ENCODE results near the gene KLHL17.

KLHL17 gene

DNA sequence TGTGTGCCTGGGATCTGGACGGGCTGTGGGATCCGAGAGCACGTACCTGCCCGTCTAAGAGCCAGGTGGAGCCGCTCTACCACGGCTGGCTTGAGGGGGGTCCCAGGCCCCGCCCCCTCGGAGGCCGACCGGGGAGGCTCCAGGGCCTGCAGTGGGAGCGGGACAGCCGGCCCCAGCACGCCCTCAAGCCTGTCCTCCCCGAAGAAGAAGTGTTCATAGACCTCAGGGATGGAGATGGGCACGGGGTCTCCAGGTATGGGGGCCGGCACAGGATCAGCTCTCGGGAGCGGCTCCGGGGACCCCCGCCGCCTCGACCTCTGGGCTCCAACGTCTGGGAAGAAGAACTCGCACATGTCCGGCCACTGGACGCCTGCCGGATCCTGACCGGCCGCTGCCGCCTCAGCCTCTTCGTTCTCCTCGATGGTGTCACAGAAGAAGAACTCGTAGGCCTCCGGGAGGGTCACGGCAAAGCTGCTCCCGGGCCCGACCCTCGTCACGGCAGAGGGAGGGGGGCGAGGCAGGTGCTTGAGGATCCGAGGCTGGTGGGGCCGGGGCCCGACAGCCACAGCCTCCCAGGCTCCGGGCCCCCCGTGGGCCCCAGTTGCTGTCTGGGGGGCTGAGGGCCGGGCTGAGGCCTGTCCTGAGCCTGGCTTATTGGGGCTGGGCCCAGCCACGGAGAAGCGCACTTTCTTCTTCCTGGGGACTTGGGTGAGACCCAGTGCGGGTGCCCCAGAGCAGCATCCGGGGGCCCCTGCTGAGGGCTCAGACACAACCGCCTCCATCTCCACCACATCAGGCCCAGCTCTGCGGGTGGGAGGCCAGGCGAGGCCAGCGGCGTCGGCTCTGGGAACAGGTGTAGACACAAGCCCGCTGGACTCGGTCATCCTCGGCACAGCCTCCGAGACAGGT, 18.7 kb downstream of the KLHL17 start:
- Histone ChIP-seq H3K4me1 (ENCODE audit: control insufficient read depth, insufficient read depth, low read length, poor library complexity, severe bottlenecking) (no peaks in the 10 kb centered on the region), H3K36me3 (ENCODE audit: control insufficient read depth, insufficient read depth, low read length) (no peaks in the 10 kb centered on the region), H3K27ac (ENCODE audit: low read depth, low read length, severe bottlenecking) (no peak overlapping the region), H3K9me3 (ENCODE audit: control insufficient read depth, low read length) (no peaks in the 10 kb centered on the region), H3K4me3 (ENCODE audit: extremely low read depth, insufficient read depth, low read length, poor library complexity, severe bottlenecking) (no peak overlapping the region)
- 89 to 90% methylated on average over 54 to 59 of the region's 60 CpGs for WGBS, 2 experiments (ENCODE audit: insufficient coverage in 2 of 2)

DNA sequence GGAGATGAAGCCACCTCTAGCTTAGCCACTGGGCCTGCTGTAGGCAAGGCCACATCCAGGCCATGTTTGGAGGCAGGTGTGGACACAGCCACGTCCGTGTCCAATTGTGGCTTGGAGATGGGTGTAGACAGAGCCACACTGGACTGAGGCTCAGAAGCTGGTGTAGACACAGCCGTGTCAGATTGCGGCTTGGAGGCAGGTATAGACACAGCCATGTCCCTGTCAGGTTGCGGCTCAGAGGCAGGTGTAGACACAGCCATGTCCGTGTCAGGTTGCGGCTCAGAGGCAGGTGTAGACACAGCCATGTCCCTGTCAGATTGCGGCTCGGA, 19.3 kb downstream of the KLHL17 start:
- Histone ChIP-seq H3K27ac (ENCODE audit: low read depth, low read length, severe bottlenecking) (no peak overlapping the region), H3K4me1 (ENCODE audit: control insufficient read depth, insufficient read depth, low read length, poor library complexity, severe bottlenecking) (no peaks in the 10 kb centered on the region), H3K4me3 (ENCODE audit: extremely low read depth, insufficient read depth, low read length, poor library complexity, severe bottlenecking) (no peak overlapping the region), H3K36me3 (ENCODE audit: control insufficient read depth, insufficient read depth, low read length) (no peaks in the 10 kb centered on the region), H3K9me3 (ENCODE audit: control insufficient read depth, low read length) (no peaks in the 10 kb centered on the region)
- WGBS, 2 experiments (ENCODE audit: insufficient coverage in 2 of 2): 91 to 98% methylated on average over 9 of the region's 9 CpGs

DNA sequence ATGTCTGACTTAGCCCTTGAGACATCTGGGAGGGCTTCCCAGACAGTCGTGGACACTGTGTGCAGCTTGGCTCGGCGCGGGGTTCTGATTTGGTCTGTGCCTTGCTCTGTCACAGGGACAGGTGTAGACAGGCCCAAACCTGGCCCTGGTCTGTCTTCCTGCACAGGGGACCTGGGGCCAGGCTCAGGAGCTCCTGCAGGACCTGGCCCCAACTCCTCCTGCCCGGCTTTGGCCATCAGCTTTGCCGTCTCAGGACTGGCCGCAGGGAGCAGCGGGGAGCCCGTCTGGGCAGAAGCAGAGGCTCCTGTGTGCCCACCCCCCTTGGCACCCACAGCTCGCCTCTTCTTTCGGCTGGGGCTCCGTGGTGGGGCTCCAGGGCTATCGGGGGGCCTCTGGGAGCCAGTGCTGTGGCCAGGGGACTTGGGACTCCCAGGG, 19.8 kb downstream of the KLHL17 start:
- Histone ChIP-seq H3K4me1 (ENCODE audit: control insufficient read depth, insufficient read depth, low read length, poor library complexity, severe bottlenecking) (no peaks in the 10 kb centered on the region), H3K27ac (ENCODE audit: low read depth, low read length, severe bottlenecking) (no peak overlapping the region), H3K9me3 (ENCODE audit: control insufficient read depth, low read length) (no peaks in the 10 kb centered on the region), H3K4me3 (ENCODE audit: extremely low read depth, insufficient read depth, low read length, poor library complexity, severe bottlenecking) (no peak overlapping the region), H3K36me3 (ENCODE audit: control insufficient read depth, insufficient read depth, low read length) (no peaks in the 10 kb centered on the region)
- WGBS, 2 experiments (ENCODE audit: insufficient coverage in 2 of 2): 83 to 88% methylated on average over 11 to 13 of the region's 13 CpGs

DNA sequence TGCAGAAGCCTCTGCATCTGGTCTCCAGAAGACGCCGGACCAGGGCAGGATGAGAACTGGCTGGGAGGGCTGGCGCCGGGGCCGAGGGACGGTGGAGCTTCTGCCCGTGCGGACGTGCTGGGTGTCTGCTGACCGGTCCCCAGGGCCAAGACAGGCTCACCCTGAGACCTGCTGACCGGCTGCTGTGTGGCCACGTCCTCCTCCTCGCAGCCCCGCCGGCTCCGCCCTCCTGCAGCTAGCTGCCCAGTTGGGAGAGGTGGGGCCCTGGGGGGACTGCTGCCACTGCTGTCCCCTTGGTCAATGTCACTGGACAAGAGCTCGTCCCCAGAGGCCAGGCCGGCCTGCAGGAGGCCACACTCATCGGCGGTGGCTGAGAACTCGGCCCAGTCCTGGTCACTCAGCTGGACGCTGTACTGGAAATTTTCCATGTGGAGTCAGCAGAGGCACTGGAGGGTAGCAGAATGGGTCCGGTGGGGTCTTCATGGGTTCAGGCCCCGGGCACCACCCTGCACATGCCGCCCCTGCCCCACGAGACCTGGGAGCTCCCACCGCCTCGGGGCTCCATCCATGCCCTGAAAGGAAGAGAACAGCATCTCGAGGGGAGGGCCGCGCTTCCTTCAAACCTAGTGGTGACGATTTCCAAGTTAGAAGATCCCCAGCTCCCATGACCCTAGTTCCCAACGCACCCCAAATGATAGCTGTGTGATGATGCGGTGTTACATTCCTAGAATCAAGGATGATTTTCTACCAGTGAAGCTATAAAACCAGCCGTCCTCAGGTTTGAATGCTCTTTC, 20.4 kb downstream of the KLHL17 start:
- no peaks in the 10 kb centered on the region for H3K4me1 ChIP-seq (ENCODE audit: control insufficient read depth, insufficient read depth, low read length, poor library complexity, severe bottlenecking)
- H3K27ac ChIP-seq (ENCODE audit: low read depth, low read length, severe bottlenecking): no peak overlapping the region
- no peaks in the 10 kb centered on the region for H3K9me3 ChIP-seq (ENCODE audit: control insufficient read depth, low read length)
- no peak overlapping the region for H3K4me3 ChIP-seq (ENCODE audit: extremely low read depth, insufficient read depth, low read length, poor library complexity, severe bottlenecking)
- WGBS, 2 experiments (ENCODE audit: insufficient coverage in 2 of 2): 86 to 92% methylated on average over 31 to 34 of the region's 35 CpGs
- H3K36me3 ChIP-seq (ENCODE audit: control insufficient read depth, insufficient read depth, low read length): no peaks in the 10 kb centered on the region

DNA sequence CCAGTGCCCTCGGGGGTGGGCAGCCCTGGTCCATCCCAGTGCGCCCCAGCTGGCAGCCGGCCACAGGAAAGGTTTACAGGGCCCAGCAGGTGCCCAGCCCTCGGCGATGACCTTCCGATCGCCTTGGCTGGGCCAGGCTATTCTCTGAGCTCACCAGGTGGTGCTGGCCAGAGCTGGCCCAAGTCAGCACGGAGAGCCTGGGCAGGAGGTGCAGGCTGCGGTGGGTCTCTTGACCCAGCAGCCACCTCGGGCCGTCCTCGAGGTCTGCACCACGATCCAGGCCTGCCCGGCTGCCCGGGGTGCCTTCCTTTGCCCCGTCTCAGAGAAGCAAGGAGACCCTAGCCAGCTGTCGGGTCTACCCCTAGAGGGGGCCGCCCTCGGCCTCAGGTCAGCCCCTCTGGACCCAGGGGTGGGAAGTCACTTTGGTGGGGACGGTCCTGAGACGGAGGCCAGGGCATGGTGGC, 21.1 kb downstream of the KLHL17 start:
- 81% methylated on average over 10 to 21 of the region's 21 CpGs for WGBS, 2 experiments (ENCODE audit: insufficient coverage in 2 of 2)
- Histone ChIP-seq H3K27ac (ENCODE audit: low read depth, low read length, severe bottlenecking) (no peak overlapping the region), H3K4me3 (ENCODE audit: extremely low read depth, insufficient read depth, low read length, poor library complexity, severe bottlenecking) (no peak overlapping the region), H3K4me1 (ENCODE audit: control insufficient read depth, insufficient read depth, low read length, poor library complexity, severe bottlenecking) (no peaks in the 10 kb centered on the region), H3K36me3 (ENCODE audit: control insufficient read depth, insufficient read depth, low read length) (no peaks in the 10 kb centered on the region), H3K9me3 (ENCODE audit: control insufficient read depth, low read length) (no peaks in the 10 kb centered on the region)

DNA sequence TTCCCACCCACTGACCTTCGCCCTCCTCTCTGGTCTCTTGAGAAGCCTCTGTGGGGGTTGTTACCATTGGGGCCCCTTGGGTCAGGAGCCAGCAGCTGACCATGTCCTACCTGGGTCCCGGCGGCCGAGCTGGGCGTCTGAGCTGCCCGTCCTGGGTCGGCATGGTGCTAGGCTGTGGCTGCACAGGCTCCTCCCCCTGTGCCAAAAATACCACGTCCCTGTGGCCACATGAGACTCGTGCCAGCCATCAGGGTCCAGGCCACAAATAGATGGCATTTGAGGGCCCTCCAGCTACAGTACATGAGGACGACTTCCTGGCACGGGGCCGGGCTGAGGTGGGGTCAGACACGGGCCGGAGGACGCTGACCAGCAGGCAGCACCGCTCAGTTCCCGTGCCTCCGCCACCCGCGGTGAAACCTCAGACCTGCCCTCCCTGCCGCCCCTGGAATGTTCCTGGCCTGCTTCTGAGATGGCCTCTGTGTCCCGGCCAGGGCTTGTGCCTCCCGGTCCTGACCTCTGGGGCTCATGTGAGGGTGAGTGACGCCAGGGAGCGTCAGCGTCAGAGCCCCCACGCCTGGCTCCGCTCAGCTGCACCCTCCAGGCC, 21.7 kb downstream of the KLHL17 start, which contains the start of gene PERM1:
TSS of gene PERM1 (minus strand) at position 139 of the 604 bp plus-strand sequence. CDS start 1,064 bp downstream, outside the sequence.
- Histone ChIP-seq H3K27ac (ENCODE audit: low read depth, low read length, severe bottlenecking) (no peak within 1 kb of the TSS), H3K9me3 (ENCODE audit: control insufficient read depth, low read length) (no peaks in the 10 kb centered on the region), H3K36me3 (ENCODE audit: control insufficient read depth, insufficient read depth, low read length) (no peaks in the 10 kb centered on the region), H3K4me1 (ENCODE audit: control insufficient read depth, insufficient read depth, low read length, poor library complexity, severe bottlenecking) (no peaks in the 10 kb centered on the region), H3K4me3 (ENCODE audit: extremely low read depth, insufficient read depth, low read length, poor library complexity, severe bottlenecking) (no peak within 1 kb of the TSS)
- 78 to 79% methylated on average over 25 to 28 of the region's 28 CpGs for WGBS, 2 experiments (ENCODE audit: insufficient coverage in 2 of 2)

DNA sequence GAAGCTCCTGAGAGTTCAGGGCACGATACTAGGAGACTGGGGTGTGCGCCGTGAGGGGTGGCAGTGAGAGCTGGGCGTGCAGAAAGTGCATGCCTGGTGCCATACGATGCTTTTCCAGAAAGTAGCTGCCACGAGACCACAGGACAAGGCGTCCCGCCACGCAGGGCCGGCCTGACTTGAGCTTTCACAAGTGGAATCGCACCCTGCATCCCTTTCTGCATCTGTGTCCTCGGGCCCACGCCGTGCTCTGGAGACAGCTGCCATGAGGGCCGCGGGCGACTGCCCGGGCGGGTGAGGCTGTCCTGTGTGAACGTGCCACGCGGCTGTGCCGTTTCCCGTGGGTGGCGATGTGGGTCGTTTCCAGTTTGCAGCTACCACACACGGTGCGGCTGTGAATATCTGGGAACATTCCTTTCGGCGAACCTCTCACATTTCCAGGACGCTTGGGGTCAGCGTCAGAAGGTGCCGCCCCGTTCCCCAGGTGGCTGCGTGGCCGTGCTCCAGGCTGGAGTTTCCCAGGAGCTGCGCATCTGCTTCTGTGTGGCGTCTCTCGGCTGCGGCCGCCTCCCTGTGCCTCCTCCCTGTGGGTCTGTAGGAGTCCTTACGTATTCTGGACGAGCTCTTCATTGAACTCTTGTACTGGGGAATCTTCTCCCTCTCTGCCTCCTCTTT, 22.5 kb downstream of the KLHL17 start:
- H3K4me3 ChIP-seq (ENCODE audit: extremely low read depth, insufficient read depth, low read length, poor library complexity, severe bottlenecking): no peak overlapping the region
- no peaks in the 10 kb centered on the region for H3K36me3 ChIP-seq (ENCODE audit: control insufficient read depth, insufficient read depth, low read length)
- 87% methylated on average over 40 to 41 of the region's 43 CpGs for WGBS, 2 experiments (ENCODE audit: insufficient coverage in 2 of 2)
- H3K27ac ChIP-seq (ENCODE audit: low read depth, low read length, severe bottlenecking): no peak overlapping the region
- no peaks in the 10 kb centered on the region for H3K9me3 ChIP-seq (ENCODE audit: control insufficient read depth, low read length)
- H3K4me1 ChIP-seq (ENCODE audit: control insufficient read depth, insufficient read depth, low read length, poor library complexity, severe bottlenecking): no peaks in the 10 kb centered on the region

DNA sequence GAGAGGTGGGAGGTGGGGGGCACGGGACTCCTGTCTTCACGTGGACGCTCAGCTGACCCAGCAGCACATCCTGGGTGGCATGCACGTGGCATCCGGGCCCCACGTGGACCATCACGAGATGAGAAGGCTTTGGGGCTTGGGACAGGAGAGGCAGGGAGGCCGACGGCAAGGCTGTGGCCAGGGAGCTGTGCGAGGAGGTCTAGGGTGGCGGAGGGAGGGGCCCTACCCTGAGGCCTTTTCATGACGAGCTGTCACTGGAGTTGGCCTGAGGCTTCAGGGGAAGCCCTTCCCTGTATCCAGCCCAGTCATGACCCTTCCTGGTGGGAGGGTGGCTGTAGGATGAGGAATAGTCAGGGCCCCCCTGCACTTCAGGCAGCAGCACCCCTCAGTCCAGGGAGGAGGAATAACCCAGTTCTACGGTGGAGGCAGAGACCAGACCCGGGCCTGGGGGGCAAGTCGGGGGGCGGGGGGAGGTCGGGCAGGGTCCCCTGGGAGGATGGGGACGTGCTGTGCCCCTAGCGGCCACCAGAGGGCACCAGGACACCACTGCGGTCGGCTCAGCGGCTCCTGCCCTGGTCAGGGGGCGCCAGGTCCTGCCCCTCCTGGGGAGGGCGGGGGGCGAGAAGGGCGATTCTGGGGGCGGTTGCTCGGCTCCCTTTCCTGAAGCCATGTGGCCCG, 23.6 kb downstream of the KLHL17 start:
- Histone ChIP-seq H3K36me3 (ENCODE audit: control insufficient read depth, insufficient read depth, low read length) (no peaks in the 10 kb centered on the region), H3K4me1 (ENCODE audit: control insufficient read depth, insufficient read depth, low read length, poor library complexity, severe bottlenecking) (no peaks in the 10 kb centered on the region), H3K9me3 (ENCODE audit: control insufficient read depth, low read length) (no peaks in the 10 kb centered on the region), H3K27ac (ENCODE audit: low read depth, low read length, severe bottlenecking) (no peak overlapping the region), H3K4me3 (ENCODE audit: extremely low read depth, insufficient read depth, low read length, poor library complexity, severe bottlenecking) (no peak overlapping the region)
- WGBS, 2 experiments (ENCODE audit: insufficient coverage in 2 of 2): 22 to 34% methylated on average over 16 to 19 of the region's 29 CpGs

DNA sequence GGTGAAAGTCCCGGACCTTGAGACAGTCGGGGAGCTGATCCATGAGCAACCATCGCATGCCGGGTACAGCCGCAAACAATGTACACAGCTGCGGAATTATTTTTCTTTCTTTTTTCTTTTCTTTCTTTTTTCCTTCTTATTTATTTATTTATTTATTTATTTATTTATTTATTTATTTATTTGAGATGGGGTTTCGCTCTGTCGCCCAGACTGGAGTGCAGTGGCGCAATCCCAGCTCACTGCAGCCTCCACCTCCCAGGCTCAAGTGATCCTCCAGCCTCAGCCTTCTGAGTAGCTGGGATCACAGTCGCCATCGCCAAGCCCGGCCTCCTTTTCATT, 24.1 kb downstream of the KLHL17 start:
- no peak overlapping the region for H3K4me3 ChIP-seq (ENCODE audit: extremely low read depth, insufficient read depth, low read length, poor library complexity, severe bottlenecking)
- no peaks in the 10 kb centered on the region for H3K9me3 ChIP-seq (ENCODE audit: control insufficient read depth, low read length)

DNA sequence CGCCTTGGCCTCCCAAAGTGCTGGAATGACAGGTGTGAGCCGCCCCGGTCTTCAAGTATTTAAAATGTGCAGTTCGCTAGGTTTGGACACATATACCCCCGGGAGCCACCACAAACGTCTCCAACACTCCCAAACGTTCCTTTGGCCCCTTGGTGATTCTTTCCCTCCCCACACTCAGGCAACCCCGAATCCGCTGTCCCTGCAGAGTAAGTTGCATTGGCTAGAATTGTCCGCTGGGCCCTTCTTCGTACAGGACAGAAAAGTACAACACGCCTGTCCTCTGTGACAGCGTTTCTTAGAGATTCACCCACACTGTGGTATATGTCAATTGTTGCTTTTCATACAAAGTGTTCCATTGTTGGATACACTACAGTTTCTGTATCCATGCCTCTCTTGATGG, 24.7 kb downstream of the KLHL17 start:
- Histone ChIP-seq H3K9me3 (ENCODE audit: control insufficient read depth, low read length) (no peaks in the 10 kb centered on the region), H3K4me1 (ENCODE audit: control insufficient read depth, insufficient read depth, low read length, poor library complexity, severe bottlenecking) (no peaks in the 10 kb centered on the region), H3K27ac (ENCODE audit: low read depth, low read length, severe bottlenecking) (no peak overlapping the region), H3K4me3 (ENCODE audit: extremely low read depth, insufficient read depth, low read length, poor library complexity, severe bottlenecking) (no peak overlapping the region), H3K36me3 (ENCODE audit: control insufficient read depth, insufficient read depth, low read length) (no peaks in the 10 kb centered on the region)
- 86 to 90% methylated on average over 13 of the region's 13 CpGs for WGBS, 2 experiments (ENCODE audit: insufficient coverage in 2 of 2)

More for the DNA sequence above, 24.1 kb downstream of the KLHL17 start:
- Histone ChIP-seq H3K36me3 (ENCODE audit: control insufficient read depth, insufficient read depth, low read length) (no peaks in the 10 kb centered on the region), H3K27ac (ENCODE audit: low read depth, low read length, severe bottlenecking) (no peak overlapping the region), H3K4me1 (ENCODE audit: control insufficient read depth, insufficient read depth, low read length, poor library complexity, severe bottlenecking) (no peaks in the 10 kb centered on the region)
- WGBS, 2 experiments (ENCODE audit: insufficient coverage in 2 of 2): 11 to 64% methylated on average over 2 to 4 of the region's 12 CpGs

Data from mesodermal cell (in vitro differentiated cells).